SK-N-MC (cell line): Measurements from ENCODE around the gene CACNA1H.
"Not testable (repeated sequence)": the region's sequence is repeated elsewhere in the genome, so short reads cannot be mapped to it uniquely, and the experiment has no call there.

Experiments used
- EZH2 ChIP-seq: fragments of 200-600 bp; sonication (generic); IDR thresholded peaks from one replicate; pipeline ENCODE4 v1.6.1; 2017; ENCODE audit warnings: antibody characterized with exemption
- FOXP2 ChIP-seq: optimal IDR thresholded peaks from 2 replicates; pipeline ENCODE3; 2011; ENCODE audit warnings: mild to moderate bottlenecking, moderate library complexity; ENCODE audit not compliant: insufficient read depth; ENCODE audit errors: extremely low read length, control extremely low read depth
- POLR2AphosphoS5 ChIP-seq: IDR thresholded peaks from 2 replicates; pipeline ENCODE4 v1.6.1; 2012; ENCODE audit warnings: mild to moderate bottlenecking, low read depth, low read length, borderline replicate concordance

DNA sequence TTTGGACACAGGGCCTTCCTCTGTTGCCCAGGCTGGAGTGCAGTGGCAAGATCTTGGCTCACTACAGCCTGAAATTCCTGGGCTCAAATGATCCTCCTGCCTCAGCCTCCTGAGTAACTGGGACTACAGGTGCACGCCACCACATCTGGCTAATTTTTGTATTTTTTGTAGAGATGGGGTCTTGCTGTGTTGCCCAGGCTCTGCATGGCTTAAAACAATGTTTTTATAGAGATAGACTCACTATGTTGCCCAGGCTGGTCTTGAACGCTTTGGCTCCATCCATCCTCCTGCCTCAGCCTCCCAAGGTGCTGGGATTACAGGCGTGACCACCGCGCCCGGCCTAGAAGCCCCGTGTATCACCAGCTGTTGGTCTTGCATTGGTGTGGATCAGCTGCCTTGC lies 116.5 kb downstream of the CACNA1H start:
- TF ChIP-seq EZH2, POLR2AphosphoS5, FOXP2: not testable (repeated sequence)
